ENCODE data around the gene ALDH3B2.

Gene ALDH3B2

GRCh38 chr11:67667490-67668191, 6.8 kb downstream of the ALDH3B2 start:
- no peak for TF ChIP-seq CTCF (conservative IDR thresholded peaks at IDR 0.05; ENCODE audit: low read length)
- H3K4me3 ChIP-seq (ENCODE audit: low read length) = no peak overlapping the region
- DNase-seq (ENCODE audit: low read depth) = no peak

GRCh38 chr11:67666676-67667489, 7.5 kb downstream of the ALDH3B2 start:
- no peak overlapping the region for H3K4me3 ChIP-seq (ENCODE audit: low read length)
- no peak for TF ChIP-seq CTCF (conservative IDR thresholded peaks at IDR 0.05; ENCODE audit: low read length)
- DNase-seq (ENCODE audit: low read depth) = no peak

- no peak overlapping the region for H3K4me3 ChIP-seq (ENCODE audit: low read length)
- no peak for TF ChIP-seq CTCF (conservative IDR thresholded peaks at IDR 0.05; ENCODE audit: low read length)
Observed at GRCh38 chr11:67666303-67666645, 8.1 kb downstream of the ALDH3B2 start.

GRCh38 chr11:67665541-67666302, 8.7 kb downstream of the ALDH3B2 start:
- no peak overlapping the region for H3K4me3 ChIP-seq (ENCODE audit: low read length)
- DNase-seq (ENCODE audit: low read depth) = no peak
- no peak for TF ChIP-seq CTCF (conservative IDR thresholded peaks at IDR 0.05; ENCODE audit: low read length)

More at GRCh38 chr11:67666303-67666645, 8.1 kb downstream of the ALDH3B2 start:
- DNase-seq (ENCODE audit: low read depth) = no peak

GRCh38 chr11:67664696-67665540, 9.5 kb downstream of the ALDH3B2 start:
- TF ChIP-seq CTCF (conservative IDR thresholded peaks at IDR 0.05; ENCODE audit: low read length) = no peak
- no peak for DNase-seq (ENCODE audit: low read depth)
- no peak overlapping the region for H3K4me3 ChIP-seq (ENCODE audit: low read length)

- no peak for DNase-seq (ENCODE audit: low read depth)
- H3K4me3 ChIP-seq (ENCODE audit: low read length) = no peak overlapping the region
- TF ChIP-seq CTCF (conservative IDR thresholded peaks at IDR 0.05; ENCODE audit: low read length) = no peak
Observed at GRCh38 chr11:67664213-67664585, 10.2 kb downstream of the ALDH3B2 start.
